Measurements from ENCODE around the gene MATN1.
"Not testable (repeated sequence)": the region's sequence is repeated elsewhere in the genome, so short reads cannot be mapped to it uniquely, and the experiment has no call there.

The MATN1 gene

DNA sequence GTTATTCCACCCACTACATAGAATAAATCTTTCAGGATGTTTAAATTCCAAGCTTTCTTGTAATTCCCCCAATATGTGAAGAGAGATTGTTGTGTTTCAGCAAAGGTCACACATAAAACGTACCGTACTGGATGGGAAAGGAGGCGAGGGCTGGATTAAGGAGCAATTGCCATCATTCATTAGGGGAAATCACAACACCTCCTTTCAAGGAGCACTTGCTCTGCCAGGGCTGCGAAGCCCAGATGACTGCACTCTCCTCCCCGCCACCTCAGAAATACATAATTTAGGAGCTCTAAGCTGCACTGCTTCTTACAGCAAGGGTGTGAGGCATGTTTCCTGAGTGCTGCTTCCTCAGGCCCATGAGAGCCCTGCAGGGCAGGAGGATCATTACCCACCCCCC lies 29.6 kb downstream of the MATN1 start:
- no peak for DNase-seq

DNA sequence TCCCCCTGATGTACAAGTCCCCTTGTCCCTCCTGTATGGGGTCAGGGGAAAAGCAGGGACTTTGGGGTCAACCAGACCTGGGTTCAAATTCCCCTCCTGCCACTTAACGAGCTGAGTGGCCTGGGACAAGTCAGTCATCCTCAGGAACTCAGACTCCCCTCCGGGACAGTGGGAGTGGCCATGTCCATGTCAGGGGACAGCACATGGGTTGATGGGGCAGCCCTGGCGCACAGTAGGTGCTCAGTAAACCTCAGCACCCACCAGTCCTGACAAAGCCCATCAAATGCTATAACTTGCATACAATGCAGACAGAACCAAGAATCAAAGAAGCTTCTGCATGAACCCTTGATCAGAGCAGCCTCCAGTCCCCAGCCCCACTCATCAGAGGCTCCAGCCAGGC lies 30.0 kb downstream of the MATN1 start:
- no peak for DNase-seq

DNA sequence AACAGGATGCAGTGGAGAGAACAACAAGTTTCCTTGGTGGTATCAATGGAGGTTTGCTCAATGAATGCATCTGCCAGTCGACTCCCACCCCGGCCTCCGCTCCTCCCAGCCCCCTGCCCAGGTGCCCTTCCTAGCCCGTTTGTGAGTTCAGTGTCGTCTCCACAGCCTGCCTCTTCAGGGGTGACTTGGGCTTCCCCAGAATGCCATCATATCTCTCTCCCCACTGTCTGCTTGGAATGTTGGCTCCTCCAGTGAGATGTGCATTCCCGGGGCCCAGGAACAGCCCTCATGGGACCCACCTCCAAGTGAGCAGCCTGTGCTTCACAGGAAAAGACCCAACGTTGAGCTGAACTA lies 30.5 kb downstream of the MATN1 start:
- DNase-seq, result peak; percentile 21

DNA sequence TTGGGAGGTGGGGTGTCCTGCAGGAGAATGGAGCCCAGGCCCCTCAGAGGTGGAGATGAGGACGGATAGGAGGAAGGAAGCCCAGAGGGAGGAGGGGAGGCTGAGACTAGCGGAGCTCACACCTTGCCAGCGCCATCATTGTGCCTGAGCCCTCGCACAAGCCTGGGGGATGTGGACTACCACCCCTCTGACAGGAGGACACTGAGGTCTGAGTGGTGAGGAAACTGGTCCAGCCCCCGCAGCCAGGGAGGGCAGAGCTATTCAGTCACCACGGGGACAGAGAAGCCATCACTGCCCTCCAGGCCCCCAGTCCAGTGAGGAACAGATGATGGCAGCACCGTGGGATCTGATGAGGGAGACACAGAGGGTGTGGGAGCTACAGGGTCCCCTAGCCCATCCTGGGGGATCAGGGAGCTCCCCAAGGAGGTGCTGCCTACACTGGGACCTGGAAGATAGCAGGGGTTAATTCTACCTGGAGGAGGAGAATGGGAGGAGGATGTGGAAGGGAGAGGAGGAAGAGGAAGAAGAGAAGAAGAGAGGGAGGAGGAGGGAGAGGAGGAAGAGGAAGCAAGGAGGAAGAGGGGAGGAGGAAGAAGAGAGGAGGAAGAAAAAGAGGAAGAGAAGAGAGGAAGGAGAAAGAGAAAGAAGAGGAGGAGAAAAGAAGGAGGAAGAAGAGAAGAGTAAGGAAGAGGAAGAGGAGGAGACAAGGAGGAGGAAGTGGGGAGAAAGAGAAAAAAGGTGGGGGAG lies 31.0 kb downstream of the MATN1 start:
- peak; percentile 31 for DNase-seq

DNA sequence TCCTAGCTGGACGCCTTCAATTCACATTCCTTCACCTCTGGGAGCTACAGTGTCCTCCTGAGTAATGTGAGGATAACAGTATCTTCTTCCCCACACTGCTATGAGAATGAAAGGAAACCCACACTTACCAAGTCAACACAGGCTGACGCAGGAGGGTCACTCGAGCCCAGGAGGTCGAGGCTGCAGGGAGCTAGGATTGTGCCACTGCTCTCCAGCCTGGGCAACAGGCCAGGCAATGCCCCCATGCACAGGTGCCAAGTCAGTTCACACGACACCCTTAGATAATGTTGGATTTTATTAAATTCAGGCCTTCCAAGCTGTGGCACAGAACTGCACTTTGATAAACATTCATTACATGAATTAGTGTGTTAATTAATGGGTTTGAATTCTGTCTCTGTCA lies 31.9 kb downstream of the MATN1 start:
- no peak for DNase-seq

DNA sequence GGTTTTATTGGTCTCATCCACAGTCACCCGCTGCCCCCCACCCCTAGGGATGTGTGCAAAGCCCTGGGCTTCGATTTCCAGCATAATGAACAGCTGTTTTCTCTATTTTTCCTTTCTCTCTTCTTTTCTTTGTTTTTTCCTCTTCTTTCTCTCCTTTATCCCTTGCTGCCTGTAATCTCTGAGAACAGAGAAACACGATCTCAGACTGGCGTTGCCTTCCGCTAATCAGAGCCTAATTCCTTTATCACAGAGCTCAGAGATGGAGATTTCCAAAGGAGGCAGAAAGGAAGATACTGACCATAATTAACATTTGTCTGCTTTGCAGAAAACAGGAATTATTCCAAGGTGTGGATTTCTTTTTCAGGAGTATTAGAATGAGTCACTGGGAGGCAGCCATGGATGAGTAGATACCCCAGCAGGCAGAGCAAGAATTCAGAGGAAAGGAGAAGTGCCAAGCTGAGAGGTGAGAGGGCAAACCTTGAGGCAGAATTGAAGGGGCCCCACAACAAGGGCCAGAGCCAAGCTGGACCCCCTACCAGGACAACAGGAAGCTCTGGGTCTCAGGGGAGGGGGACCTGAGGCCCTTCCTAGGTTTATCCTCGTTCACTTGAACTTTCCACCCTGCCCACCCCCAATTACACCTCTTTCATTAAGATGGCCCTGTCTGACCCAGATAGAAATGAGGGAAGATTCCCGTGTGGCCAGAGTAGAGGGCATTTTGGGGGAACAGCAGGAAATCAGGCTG lies 33.3 kb downstream of the MATN1 start:
- DNase-seq, result no peak

DNA sequence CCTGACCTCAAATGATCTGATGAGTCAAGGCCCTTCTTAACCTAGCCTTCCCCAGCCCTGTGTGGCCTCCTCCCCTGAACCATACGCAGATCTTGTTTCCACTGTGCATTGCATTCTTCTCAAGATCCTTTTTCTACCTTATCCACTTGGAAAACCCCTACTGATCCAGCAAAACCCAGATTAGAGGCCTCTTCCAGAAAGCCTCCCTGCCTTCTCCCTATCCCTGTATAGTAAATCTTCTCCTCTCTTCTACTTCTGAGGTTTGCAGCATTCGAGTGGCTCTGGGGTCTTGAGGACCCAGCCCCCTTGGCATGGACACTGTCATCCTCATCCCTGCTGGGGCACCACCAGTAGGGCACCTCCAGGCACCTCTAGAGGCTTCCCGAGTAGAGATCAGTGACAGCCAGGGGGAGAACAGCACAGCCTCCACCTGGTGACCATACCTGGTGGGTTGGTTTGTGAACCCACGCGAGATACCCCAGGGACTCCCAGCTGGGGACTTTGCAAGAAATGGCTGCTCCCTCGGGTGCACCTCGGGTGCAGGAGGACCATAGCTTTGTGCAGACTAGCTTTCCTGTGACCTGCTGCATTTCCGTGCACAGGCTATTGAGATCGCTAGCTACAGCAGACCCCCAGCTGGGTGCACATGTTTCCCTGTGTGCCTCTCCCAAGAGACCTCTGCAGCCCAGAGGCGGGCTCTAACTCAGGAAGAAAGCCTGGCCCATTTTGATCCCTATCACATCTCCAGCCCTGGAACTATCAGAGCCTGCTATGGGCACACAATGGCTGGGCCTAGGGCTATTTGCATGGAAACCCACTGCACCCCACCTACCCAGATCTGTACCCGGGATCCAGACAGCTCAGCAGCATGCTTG lies 34.2 kb downstream of the MATN1 start:
- no peak for DNase-seq

DNA sequence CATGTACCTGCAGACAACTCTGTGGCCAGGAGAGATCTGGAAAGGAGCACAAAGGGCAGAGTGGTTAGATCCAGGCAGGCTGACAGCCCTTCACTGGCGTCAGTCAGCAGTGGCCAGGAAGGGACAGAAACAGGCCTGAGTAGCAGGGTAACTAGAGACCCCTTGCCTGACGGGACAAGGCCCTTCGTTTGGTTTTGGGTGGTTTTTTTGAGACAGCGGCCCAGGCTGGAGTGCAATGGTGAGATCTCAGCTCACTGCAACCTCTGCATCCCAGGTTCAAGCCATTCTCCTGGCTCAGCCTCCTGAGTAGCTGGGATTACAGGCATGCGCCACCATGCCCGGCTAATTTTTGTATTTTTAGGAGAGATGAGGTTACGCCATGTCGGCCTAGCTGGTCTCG lies 34.9 kb downstream of the MATN1 start:
- DNase-seq, result not testable (repeated sequence)

DNA sequence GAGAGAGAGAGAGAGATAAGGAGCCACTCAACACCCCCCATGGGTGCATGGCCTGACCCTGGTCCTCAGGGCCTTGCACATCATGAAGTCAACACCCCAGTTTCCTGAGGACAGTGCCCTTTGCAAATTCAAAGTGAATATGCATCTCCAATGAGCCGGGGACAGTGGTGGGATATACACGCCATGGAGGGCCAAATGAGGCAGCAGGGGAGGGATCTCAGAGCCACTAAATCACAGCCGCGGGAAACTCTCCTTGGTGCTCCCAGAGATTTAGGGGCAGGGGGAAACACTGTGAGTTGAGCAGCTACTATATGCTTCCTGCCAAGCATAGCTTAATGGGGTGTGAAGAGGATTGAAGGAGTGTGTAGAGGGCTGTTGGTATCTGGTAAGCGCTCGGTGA lies 35.5 kb downstream of the MATN1 start:
- DNase-seq, result peak; percentile 42

DNA sequence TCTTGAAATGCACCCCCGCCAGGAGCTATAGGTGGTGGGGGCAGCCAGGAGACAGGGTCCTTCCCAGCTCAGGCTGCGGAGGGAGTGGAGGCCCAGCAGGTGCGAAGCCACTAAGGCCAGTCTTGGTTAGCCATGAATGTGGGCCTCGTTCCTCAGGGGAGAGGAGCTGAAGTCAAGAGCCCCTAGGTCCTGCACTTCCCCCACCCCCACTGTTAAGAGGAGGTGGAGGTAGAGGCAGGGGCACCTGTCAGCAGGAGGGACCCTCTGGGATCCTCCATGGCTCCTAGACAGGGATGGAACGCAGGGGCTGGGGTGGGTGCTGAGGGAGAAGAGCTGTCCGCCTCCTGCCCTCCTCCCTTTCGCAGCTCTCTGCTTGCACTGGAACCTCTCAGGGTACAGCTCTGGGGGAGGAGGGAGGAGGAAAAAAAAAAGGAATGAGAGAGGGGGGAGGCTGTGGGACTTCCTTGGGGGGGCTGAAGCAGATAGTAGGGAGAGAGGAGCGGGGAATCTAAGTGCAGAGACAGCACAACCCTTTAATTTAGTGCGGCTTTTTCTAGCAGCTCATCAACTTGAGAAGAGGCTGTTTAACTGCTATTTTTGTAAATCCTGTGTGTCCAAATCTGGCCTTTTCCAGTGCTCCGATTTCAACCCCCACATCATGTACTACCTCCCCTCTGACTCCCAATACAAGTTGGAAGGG lies 37.0 kb downstream of the MATN1 start:
- DNase-seq, result peak; percentile 52

DNA sequence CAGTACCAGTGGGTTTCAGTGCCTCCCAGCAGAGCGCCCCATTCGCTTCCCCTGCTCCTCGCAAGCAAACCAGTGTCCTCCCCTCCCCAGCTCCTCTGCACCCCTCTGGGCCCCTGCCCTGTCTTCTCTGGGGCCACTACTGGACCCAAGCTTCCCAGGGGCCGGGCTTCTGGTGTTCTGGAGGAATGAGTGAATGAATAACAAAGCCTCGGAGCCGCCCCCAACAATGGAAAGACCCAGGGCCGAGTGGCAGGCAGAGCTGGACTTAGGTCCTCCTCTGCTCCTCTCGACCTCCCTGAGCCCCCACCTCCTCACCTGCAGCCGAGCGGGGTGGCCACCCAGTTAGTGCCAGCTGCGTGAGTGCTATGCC lies 37.6 kb downstream of the MATN1 start:
- DNase-seq, result no peak

DNA sequence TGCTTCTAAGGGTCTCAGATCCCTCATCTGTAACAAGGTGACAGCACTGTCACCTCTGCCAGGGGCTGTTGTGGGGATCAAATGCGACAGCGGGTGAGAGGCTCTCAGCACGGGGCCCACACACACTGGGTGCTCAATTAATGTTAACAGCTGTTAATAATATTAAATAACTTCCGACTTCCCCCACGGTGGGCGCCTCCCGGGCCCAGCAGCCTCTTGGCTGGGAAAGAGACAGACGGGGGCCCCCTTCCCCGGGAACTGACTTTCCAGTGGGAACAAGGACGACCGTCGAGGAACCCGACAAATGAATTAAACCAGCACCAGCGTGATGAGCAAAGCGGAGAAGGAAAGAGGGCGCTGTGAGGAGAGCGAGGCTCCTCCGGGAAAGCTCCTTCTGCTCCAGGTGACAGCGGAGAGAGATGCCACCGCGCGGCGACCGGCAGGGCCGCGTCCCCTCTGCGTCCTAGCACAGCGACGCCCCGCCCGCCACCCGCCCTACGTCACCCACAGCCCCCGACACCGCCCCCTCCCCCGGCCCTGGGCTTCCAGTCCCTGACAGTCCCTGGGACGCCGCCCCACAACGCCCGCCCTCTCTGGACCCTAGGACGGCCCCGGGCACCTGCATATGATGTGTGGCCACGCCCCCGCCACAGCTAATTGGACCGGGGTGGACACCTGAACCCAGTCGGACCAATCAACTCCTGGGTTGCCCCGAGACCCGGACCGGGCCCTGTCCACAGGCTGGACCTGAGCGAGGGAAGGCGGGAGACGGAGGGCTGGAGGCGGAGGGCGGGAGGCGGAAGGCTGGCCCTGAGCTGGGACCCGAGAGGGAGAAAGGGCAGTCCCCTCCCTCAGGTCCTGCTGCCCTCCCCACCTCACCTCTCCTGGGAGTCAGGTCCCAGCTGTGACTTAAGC lies 38.2 kb downstream of the MATN1 start:
- peak; percentile 70 for DNase-seq

DNA sequence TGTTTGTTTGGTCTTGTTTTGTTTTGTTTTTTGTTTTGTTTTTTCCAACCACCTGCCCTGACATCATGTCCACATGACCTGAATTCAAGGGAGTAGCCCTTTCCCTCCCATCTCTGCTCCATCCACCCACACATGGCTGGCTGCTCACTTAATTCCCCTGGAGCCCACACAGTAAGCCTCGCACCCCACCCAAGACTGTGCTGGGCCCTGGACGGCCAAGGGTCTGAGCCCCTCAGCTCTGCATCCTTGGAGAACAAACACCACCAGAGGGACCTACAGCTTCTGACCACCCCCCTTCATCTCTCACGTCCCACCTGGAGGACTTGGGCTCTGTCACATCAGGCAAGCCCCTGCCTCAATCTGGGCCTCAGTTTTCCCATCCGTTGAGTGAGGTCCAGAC lies 39.1 kb downstream of the MATN1 start:
- peak; percentile 46 for DNase-seq

DNA sequence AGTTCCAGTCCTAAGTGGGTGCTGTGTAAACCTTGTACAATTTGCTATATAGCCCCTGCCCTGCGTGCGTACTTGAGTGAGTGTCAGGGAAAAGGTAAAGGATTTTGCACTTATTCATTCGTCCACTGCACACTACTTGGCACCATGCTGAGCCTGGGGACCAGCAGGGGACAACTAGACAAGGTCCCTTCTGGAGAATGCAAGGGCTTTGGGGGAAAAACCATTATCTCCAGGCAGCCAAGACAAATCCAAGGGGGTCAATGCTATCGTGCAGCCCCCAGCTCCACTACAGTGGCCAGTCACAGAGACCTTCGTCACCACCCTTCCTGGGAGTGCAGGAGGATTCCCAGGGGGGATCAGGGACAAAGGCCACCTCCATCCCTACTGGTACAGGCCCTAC lies 39.7 kb downstream of the MATN1 start:
- peak; percentile 14 for DNase-seq

DNA sequence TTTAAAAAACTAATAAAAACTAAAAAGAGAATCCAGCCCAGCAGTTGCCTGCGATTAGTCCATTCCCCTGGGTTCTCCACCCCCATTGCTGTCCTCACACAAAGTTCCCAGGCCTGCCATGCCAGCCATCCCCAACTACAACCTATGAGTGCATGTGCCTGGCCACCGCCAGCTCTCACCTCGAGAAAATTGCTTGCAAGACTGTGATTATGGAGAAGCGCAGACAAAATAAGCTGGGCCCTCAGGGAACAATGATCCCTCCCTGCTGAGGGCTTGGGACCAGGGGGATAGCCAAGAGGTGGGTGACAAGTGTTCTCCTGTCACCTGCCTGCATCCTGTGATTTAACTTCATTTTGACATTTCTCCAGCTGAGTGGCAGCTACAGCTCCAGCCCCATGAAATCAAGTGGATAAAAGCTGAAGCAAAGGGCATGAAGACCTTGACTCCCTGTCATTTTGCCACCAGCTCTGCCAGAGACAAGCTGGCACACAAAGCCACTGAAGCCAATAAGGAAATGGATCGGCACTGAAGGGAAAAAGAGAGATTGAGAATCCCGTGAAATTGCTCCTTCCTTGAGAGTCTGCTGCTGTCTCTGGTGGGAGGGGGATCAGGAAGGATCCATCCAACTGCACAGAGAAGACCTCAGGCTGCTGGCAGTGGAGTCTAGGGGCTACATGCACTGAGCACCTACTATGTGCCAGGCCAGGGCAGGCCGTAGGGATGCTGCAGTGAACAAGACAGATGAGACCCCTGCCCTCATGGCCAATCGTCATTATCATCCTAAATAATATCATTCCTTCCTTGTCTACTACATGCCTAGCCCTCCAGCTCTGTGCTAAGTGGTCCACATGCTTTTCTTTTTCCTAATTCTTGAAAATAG lies 40.7 kb downstream of the MATN1 start:
- peak; percentile 50 for DNase-seq

DNA sequence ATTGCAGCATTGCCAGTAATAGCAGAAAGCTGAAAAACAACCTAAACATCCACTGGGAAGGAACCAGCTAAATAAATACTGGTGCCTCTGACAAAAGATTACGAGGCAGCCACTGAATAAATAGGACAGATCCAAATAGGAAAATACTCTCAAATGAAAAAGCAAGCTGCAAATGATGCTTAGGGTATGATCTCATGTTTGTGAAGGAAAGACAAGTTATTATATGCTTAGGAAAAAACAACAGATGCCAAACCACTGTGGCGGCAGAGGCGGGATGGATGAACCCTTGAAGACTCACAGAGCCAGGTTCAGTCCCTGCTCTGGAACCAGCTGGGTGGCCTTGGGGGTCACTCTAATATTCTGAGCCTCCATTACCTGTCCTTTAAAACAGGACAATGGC lies 41.6 kb downstream of the MATN1 start:
- DNase-seq, result no peak

DNA sequence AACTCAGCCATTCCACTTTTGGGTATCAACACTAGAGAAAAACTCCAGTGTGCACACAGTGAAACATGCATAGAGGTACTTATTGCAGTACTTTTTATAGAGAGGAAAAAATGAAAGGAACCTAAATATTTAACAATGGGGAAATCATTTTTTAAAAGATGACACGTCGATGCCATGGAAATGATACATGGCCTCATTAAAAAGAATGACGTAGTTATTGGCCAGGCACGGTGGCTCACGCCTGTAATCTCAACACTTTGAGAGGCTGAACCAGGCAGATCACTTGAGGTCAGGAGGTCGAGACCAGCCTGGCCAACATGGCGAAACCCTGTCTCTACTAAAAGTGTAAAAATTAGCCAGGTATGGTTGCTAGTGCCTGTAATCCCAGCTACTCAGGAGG lies 42.5 kb downstream of the MATN1 start:
- DNase-seq, result peak; percentile 33

DNA sequence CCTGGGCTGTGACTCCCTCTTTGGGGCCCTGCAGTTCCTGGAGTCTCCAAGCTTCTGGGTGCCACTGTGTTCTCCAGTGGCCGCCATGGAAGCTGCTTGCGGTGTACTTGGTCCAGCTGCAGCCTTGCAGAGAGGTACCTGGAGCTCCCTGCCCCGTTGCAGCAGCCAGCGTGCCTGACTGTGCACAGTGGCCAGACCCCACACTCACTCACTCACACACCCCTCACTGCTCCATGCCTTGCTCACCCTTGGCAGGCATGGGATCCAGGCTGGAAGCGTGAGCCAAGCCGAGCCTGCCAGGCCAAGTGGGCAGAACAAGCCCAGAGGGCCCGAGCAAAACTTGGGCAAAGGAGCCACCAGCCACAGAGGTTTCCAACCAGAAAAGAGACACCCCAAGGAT lies 43.0 kb downstream of the MATN1 start:
- DNase-seq, result peak; percentile 50

DNA sequence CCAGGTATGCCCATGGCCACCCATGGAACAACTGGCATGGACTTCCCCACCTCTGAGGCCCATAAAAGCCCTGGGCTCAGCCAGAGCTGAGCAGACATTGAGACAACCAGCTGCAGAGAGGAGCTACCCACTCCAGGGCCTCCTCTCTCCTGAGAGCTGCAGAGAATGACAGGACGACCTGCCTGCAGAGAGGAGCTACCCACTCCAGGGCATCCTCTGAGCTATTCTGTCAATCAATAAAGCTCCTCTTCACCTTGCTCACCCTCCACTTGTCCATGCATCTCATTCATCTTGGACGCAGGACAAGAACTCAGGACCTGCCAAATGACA lies 43.4 kb downstream of the MATN1 start:
- peak; percentile 19 for DNase-seq

DNA sequence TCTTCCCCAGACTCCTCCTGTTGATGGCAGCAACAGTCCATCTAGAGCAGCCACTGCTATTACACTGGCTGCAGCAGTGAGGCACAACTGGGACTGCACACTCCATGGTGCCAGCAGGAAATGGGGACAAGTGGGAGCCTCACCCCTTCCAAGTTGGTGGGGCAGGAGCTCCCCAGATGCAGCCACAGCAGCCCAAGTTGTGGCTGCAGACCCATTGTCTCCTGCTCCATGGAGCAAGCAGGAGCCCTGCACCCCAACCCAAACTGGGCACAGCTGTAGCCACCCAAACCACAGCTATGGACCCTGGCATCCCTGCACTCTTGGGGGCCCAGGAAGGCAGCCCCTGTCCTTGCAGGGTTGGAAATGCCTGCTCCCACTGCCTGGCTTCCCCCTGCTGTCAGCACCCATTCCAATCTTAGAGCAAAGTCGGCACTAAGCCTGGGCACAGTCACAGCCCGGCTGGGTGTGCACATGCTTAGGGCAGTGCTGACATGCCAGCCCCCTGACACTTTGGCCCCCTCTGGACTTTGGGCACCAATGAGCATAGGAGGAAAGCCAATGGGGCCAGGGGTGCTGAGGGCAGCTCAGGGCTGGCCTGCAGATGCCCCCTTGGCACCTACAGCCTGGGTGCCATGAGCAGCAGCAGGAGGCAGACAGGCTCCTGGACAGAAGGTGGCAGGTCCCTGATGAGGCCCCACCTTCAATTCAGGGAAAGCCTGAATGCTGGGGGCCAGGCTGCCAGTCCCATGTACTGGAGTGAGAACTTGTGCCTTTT lies 44.0 kb downstream of the MATN1 start:
- peak; percentile 41 for DNase-seq

All from activated effector memory CD4-positive, alpha-beta T cell treated with anti-CD3 and anti-CD28 coated beads, Interleukin-2, amount 50 U/mL, for 16 hours (primary cell).